ENCODE results near the gene CYFIP1.

The CYFIP1 gene

DNA sequence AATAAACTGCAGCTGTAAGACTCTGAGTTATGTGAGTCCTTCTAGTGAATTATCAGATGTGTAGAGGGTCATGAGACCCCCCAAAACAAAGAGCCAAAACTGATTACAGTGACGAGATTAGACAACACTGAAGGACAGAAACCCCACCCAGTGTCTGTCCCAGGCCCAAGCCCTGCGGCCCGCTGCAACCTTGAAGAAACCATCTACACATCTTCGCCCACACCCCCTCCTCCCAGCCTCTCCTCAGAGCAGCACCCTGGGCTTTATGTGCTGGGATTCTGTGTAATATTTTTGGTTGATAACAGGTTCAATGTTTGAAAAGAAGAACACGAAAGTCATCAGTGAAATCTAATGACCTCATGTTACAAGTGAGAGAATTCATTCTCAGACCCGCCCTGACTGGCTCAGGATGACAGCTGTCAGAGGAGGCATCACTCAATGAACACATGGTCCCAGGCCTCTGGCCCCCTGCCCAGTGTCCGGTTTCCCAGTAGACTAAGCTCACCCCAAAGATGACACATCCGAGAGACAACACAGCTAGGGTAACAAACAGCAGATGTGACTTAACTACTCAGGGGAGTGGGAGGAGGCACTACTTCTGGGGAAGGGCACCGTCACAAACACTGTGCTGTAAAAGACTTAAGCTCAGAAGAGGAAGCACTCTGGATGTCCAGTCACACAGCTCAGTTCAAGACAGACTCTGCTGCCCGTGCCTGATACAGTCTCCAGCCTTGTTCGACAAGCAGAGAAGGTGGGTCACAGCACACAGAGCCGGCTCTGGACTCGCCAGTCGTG lies 92.8 kb downstream of the CYFIP1 start:
- no peak for DNase-seq

DNA sequence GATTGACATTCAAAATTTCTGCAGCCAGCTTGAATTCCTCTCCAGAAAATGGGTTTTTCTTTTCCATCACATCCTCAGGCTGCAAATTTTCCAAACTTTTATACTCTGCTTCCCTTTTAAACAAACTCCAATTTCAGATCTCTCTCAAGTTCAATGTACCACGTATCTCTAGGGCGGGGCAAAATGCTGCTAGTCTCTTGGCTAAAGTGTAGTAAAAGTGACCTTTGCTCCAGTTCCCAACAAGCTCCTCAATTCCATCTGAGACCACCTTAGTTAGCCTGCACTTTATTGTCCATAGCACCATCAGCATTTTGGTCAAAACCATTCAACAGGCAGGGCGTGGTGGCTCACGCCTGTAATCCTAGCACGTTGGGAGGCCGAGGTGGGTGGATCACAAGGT lies 95.0 kb downstream of the CYFIP1 start:
- no peak for DNase-seq

DNA sequence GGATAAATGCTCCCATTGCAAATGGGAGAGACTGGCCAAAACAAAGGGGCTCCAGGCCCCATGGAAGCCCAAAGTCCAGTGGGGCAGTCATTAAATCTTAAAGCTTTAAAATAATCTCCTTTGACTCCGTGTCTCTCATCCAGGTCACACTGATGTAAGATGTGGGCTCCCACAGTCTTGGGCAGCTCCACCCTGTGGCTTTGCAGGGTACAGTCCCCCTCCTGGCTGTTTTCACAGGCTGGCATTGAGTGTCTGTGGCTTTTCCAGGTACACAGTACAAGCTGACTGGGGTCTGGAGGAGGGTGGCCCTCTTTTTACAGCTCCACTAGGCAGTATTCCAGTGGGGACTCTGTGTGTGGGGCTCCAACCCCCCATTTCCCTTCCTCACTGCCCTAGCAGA lies 95.8 kb downstream of the CYFIP1 start:
- no peak for DNase-seq

DNA sequence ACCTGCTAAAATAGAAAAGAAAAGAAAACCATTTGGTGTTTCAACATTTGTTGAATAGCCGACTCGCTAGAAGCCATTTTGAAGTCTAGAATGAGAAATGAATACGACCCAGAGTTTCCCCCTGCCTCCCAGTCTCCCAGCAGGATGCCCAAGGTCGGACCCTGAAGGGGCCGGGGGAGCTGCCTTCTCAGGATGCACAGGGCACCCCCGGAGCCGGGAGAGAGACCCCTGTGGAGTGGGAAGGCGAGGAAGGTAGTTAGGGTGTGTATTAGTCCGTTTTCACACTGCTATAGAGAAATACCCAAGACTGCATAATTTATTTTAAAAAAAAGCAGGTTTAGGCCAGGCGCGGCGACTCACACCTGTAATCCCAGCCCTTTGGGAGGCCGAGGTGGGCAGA lies 97.0 kb downstream of the CYFIP1 start:
- no peak for DNase-seq

DNA sequence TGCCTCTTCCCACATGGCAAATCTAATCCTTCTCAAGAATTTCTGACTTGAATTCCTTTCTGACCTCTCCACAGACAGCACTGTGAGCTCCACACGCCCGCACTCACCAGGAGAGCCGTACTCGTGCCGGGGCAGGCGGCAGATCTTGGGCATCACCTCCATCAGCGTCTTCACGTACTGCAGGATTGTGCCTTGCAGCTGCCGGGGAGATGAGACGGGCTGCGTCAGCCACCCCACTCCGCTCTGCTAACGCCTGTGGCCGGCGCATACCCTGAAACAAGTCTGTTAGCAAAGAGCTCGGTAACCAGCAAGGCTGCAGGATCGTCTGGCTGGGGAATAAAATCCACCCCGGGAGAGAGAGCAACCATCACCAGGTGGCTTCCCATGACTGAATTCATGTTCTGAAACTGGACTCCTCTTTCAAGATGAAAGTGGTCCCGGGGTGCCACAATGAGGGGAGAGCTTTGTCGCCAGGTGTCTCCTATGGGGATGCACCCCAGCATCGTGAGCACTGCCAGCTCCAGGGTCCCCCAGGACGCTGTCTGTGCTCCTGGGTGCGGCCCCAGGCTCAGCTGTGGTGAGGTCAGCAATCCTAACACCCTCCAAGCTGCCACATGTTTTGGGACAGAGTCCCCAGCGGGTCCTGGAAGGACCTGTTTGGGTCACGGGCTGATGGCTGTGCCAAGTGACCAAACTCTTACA lies 98.3 kb downstream of the CYFIP1 start:
- no peak for DNase-seq

DNA sequence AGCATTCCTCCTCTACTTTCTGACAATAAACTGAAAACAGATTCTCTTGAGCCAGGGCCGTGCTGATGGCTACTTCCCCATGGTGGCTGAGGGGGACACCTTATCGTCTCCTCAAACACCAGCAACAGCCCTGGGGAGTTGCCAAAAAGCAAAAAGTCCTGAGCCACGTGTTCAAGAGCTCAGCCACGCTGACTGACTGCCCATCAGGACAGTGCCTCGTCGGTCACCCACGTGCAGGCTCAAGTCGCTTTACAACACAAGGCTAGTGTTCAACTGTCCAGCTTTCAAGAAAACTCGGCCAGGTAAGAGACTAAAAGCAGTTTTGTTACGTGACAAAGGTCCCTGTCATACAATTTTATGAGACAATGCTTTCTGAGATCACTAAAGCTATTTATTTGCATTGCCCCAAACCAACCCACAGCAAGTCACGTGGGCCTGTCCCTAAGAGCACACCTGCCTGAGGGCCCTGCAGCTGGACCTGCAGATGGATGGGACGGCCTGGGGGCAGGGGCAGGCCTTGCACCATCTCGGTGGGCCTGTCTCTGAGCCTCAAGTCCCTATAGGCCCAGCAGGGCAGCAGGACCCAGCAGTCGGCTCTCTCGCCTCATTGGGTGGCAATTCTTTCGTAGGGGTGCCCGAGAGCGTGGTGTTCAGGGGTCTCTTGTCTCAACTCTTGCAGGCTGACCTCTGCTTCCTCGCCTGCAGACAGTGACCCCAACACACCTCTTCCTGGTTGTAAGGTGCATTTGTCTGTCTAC lies 99.0 kb downstream of the CYFIP1 start:
- no peak for DNase-seq

DNA sequence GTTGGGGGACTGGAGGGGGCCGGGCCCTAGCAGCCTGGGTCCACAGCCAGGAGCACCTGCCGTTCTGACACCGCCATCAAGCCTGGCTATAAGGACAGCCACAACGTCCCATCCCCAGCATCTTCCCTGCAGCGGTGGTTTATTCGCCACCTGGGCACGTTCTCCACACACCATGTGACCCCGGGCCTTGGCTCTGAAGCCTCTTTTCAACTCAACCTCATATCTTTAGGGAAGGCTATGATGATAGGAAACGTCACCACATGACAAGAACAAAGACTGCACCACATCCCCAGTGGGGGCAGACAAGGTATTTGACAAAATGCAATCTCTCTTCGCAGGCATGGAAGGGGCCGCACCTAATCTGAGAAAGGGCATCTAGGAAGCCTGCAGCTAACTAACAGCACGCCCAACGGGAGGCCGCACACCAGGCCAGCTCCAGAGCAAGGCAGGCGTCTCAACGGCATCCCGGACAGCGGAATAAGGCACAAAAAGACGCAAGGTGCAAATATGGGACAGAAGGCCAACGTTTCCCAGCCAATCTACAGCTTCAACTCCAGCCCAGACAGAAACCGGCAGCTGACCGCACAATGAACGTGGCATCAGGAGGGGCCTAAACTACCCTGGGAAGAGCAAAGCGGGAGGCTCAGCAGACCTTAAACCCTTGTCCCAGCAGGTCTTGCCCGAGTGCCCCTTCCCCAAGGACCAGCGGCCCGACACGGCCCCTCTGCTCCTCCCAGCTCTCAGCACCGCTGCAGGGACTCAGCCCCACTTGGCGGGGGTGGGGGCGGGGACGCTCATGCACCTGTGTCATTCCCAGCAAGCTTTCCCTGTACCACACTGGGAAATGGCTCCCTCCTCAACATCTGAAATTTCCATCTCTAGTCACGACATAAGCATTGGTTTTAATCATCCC lies 99.8 kb downstream of the CYFIP1 start:
- DNase-seq = no peak

DNA sequence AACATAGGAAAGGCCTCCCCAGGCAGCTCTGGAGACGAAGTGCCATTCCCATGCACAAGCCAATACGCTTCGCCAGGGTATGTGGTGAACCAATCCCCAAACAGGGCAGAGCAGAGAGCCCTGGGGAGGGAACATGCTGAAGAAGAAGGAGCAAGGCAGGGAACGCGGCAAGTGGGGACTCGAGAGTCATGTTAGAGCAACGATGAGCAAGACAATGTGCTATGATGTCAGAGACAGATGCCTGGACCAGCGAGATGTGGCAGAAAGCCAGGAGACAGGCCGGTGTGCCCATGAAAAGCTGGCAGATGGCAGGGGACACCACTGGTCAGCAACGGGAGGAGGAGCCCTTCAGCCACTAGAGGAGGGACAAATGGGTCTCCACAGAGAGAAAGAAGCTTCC lies 102.1 kb downstream of the CYFIP1 start:
- DNase-seq = no peak

DNA sequence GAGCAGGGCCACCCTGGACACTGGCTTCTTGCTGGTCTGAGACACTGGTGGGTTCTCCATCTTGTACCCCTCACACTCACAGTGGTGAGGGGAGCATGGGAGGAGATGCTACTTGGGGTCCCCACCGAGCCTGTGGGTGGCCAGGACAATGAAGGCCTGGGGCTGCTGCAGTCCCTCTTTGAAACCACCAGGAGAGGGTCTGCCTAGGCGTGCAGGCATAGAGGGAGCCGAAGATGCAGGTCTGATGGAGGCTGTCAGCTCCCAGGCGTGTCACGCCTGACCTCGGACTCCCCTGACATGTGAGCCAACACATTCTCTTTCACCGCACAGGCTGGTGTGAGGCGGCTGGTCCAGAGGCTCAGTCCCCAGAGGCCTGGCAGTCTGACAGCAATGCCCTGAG lies 102.6 kb downstream of the CYFIP1 start:
- no peak for DNase-seq

DNA sequence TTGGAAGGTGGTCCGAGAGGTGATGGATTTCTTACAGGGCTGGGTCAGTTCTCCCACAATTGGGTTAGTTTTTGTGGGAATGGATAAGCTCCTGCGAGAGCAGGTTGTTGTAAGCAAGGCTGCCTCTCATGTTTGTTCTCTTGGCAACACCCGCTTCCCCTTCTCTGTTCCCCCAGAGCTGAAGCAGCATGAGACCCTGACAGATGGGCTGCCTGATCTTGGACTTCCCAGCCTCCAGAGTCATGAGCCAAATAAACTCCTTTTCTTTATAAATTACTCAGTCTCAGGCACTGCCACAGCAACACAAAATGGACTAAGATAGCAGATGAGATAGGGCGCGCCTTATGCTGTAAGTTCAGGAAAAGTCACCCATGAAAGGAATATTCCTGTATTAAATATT lies 103.1 kb downstream of the CYFIP1 start:
- no peak for DNase-seq

DNA sequence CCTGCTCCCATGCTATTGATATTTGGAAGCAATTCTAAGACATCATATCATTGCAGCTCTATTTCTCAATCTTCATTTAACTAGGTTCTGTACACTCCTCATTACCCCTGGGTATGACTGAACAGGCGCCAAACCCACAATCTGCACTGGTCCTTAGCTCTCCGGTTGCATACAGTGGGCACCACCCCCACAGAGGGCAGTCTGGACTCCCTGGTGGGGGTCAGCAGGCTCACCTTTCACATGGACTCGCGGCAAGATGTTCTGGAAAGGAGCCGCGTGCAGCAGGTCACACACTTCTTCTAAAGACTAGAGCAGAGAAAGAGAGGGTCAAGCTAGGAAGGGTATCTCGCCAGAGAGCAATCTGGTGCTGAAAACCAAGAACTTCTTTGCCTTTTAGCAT lies 105.2 kb downstream of the CYFIP1 start:
- DNase-seq = no peak

DNA sequence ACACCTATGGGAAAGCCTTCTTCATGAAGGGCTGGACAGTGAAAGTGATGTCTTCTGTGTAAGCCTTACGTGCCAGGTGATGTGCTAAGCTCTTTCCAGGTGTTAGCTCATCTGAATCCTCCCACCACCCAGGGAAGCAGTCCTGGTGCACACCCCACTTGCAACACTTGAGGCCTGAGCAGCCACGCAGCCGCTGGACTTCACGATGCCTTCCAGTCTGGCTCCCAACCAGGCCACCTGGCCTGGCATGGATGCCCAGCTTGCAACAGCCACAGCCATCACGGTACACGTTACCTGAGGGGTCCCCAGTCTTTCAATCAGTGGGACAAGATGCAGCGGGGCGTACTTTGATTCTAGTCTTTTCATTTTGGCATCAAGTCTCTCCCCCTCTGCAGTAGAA lies 105.9 kb downstream of the CYFIP1 start:
- no peak for DNase-seq

DNA sequence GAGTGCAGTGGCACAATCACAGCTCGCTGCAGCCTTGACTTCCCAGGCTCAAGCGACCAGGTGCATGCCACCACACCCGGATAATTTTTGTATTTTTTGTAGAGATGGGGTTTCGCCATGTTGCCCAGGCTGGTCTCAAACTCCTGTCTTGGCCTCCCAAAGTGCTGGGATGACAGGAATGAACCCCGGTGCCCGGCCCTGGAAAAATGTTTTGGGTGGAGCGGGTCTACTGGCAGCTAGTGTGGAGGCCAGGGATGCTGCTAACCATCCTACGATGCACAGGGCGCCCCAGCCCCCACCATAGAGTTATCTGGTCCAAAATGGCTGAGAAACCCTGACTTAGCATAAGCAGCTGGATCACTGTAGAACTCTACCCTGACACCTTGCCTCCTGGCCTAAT lies 106.3 kb downstream of the CYFIP1 start:
- no peak for DNase-seq

DNA sequence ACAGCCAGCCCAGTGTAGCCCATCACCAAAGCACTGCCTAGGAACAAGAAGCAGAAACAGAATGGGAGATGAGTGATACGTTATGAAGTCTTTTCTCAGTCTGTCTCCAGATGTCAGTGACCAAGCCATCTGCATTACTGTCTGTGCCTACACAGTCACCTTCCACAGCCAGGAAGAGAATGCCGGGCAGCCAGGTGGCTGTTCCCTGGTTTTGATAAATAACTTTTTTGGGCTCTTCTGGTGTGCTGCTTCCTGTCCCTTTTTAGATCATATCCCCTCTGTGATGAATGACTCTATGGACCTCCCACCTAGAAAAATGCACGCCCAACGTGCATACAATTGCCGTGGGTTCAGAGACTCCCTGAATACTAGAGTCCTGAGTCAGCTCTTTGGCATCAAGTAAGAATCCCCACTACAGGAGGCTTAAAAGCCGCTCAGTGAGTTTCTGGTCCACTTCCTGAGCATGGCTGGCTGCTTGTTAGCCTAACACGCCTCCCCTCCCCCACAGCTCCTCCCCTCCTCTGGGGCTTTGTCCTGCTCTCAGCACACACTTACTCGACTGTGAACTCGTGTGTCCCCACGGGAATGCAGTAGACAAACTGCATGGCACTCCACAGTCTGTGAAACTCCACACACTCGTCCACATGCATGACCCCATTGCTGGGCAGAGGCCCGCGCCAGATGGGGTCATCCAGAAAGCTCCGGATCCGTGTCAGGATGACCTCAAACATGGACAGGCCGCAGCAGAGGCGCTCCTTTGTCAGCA lies 107.0 kb downstream of the CYFIP1 start:
- no peak for DNase-seq

DNA sequence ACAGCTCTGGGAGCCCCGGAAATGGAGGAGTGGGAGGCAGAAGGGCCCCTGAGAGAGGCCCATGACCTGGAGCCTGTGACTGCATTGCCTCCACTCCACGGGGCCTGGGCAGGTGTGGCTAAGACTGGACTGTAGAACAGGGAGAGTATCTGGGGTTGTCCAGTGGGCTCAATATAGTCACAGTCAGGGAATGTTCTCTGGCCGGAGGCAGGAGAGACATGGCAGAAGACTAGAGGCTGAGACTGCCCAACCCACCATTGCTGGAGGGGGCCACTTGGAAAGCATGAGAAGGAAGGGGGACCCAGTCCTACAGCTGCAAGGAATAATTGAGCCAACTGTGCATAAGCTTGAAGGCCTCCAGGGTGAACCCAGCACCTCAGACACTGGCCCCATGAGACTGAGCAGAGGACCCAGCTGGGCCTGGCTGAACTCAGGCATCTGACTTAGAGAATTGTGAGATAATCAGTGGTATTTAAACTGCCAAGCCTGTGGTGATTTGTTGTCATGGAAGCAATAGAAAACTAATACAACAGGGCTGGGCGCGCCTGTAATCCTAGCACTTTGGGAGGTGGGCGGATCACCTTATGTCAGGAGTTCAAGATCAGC lies 108.6 kb downstream of the CYFIP1 start:
- DNase-seq = no peak

DNA sequence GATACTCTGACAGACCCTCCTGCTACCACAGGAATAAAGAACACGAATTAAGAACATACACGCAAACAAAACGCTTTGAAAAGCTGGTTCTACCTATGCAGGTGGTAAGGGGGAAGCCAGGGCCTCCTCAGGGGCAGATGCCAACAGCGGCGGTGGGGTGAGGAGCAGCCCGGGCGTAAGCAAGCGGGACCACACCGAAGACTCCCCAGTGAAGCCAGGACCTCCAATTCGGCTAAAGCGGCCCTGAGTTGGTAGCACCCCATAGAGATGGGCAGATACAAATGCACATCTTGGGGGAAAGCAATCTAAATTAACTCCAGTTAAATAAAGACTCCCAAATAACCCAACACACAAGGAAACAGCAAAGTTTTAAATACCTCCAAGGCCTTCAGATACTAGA lies 109.3 kb downstream of the CYFIP1 start:
- DNase-seq = no peak

DNA sequence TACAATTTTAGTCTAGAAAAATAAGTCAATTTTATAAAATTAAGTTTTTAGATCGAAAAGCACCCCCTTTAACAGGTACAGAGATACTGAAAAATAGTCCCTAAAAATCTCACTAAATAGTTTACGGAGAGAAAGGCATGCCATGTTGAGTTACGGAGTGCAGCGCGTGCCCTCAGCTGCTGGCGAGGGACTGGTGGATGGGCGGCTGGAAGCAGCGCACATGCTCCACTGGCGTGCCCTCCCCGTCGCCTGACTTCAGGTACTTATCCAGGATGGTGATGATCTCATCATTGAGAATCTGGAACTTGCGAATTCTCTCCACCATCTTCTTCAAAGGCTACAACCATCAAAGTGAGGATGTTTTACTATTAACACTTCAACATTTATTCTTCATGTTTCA lies 110.3 kb downstream of the CYFIP1 start:
- no peak for DNase-seq

DNA sequence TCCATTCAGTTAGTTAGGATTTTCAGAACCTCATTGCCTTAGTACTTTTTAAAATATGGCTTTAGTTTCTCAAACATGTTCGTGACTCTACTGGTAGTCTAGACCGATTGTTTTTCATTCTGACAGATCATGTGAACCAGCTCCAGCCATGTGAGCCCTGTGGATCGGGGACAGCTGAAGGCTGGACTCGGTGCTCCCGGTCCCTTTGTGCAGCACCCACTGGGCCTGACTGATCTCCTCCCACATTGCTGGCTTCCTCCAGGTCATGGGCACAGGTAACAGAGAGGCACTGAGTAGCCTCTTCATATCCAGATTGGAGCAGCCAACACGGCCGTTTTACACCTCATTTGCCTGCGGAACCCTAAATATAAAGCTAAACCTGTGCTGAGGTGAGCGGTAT lies 111.2 kb downstream of the CYFIP1 start:
- DNase-seq = no peak

DNA sequence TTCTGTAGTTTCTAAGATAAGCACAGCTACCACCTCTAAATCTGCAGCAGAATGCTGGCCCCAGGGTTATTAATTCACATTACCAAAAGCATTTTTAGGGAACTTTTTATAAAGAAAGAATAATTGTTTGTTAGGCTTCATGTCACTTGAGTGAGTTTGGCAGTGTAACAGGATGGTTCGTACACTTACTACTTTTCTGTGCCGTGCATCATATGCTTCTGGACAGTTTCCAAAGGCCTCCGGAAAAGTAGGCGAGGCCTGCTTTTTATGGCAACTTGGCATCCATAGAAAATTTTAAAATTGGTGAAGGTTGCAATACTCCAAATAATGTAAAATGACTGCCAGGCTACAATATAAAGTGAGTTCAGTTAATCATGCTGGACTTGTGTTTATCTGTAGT lies 111.7 kb downstream of the CYFIP1 start:
- no peak for DNase-seq

DNA sequence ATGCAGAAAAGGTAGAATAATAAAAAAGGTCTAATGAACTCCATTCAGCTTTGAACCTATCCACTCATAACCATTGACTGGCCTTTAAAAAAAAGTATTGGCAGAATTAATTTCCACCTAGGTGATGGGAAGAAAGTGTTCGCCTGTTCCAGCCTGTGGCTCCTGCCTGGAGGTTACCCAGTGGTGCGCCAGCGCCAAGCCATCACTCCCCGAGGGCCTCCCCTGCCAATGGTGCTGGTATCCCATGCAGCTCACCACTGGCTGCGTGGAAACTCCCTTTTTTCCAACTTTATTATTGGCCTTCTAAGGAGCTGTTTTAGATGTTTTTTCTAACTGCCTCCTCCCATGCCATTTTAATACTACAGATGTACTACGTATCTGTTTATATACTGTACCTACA lies 112.3 kb downstream of the CYFIP1 start:
- no peak for DNase-seq

DNA sequence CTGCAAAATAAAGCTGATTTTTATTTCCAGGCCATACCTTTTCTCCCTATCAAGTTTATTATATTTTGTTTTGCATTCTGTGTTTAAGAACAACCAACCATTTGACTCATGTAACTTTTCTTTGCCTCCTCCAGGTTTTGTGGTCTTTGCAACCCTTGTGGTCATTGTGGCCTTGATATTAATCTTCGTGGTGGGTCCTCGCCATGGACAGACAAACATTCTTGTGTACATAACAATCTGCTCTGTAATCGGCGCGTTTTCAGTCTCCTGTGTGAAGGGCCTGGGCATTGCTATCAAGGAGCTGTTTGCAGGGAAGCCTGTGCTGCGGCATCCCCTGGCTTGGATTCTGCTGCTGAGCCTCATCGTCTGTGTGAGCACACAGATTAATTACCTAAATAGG lies 114.1 kb downstream of the CYFIP1 start:
- no peak for DNase-seq

DNA sequence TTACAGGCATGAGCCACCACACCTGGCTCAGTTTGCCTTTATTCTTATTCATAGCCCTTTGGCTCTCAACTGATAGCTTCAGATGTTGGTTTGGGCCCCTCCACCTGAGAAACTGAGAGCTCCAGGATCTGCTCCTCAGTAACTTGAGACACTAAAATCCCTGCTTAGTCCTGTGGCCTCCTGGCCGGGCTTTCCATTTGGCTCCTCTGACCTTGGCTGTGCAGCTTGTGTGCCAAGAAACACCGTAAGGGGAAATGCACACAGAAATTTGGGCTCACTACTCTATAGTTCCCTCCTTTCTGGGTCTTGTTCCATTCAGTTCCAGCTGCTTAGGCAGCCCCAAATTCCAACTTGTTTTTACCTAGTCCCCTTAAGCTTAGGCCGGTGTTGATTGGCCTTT lies 116.8 kb downstream of the CYFIP1 start:
- DNase-seq = no peak

Measured in COR-L47 (cell line).